ENCODE data around the gene MCC.
A peak's percentile ranks its signal among the peaks of the same experiment; 100 is the strongest.

The MCC gene

DNA sequence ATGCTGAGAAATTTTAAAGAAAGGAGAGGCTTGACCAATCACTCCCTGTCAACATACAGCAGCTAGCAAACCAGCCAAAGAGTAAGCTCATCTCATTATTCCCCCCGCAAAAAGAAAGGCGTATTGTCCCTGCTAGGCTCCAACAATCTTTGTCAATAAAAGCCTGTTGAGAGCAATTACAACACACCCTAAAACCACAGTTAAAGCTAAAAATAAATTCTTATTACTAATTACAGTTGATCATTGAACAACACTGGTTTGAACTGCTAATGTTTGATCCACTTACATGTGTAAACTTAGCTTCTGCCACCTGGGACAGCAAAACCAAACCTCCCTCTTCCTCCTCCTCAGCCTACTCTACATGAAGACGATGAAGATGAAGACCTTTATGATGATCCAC is 204.7 kb downstream of the MCC start:
- H3K27ac ChIP-seq, result no peak overlapping the region
- H3K4me3 ChIP-seq, result no peak overlapping the region

DNA sequence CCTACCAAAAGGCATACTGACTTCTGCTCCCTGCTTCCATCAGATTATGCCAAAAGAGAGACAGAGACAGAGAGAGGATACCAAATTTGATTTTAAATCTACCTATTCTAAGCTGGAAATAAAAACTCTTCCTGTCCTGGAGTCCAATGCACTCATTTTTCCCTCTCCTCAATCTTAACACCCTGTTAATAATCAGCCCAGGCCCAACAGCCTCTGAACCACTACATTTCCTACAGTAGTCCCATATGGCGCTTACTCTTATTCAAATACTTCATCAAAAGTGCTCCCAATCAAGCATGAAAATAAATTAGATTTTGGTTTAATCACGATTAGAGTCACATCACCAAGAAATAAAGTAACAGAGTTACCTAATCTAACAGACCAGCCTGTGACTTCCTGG is 205.8 kb downstream of the MCC start:
- no peak overlapping the region for H3K27ac ChIP-seq
- no peak overlapping the region for H3K4me3 ChIP-seq

GRCh38 chr5:113281194-113281593 is 207.1 kb downstream of the MCC start:
- no peak overlapping the region for H3K27ac ChIP-seq
- no peak overlapping the region for H3K4me3 ChIP-seq

- Histone ChIP-seq H3K4me3 (no peak overlapping the region), H3K27ac (peak overlapping the region in 1 of 21 experiments; percentile 2)
Observed at GRCh38 chr5:113280541-113280940, 207.7 kb downstream of the MCC start.

DNA sequence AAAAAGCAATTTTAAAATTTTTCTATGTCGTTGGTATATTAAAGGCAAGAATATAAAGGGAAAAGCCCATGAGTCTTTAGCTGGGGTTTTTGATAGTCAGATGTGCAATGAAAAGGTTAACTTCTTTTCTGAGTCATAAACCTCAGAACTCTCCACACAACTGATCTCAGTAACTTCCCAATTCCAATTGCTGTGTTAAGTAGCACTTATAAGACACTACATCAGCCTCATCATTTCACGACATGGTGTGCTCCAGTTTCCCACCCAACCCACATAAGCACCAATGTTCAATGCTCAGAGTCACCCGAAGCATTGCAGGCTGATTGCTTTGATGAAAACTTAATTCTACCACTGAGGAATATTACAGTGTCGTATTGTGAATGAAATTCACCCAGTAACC is 209.3 kb downstream of the MCC start:
- Histone ChIP-seq H3K27ac (no peak overlapping the region), H3K4me3 (no peak overlapping the region)

DNA sequence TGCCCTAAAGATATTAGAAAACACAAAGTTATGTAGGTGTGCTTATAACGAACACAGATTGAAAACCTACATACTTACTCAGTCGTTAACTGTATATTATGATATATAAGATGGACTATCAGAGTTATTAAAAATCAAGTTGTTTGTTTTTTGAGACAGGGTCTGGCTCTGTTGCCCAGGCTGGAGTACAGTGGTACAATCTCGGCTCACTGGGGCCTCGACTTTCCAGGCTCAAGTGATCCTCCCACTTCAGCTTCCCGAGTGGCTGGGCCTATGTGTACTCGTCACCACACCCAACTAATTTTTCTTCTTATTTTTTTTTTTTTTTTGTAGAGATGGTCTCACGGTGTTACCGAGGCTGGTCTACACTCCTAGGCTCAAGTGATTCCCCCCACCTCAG is 211.8 kb downstream of the MCC start:
- Histone ChIP-seq H3K27ac (no peak overlapping the region), H3K4me3 (no peak overlapping the region)

- Histone ChIP-seq H3K4me3 (no peak overlapping the region), H3K27ac (no peak overlapping the region)
Observed at GRCh38 chr5:113276001-113276400, 212.3 kb downstream of the MCC start.

DNA sequence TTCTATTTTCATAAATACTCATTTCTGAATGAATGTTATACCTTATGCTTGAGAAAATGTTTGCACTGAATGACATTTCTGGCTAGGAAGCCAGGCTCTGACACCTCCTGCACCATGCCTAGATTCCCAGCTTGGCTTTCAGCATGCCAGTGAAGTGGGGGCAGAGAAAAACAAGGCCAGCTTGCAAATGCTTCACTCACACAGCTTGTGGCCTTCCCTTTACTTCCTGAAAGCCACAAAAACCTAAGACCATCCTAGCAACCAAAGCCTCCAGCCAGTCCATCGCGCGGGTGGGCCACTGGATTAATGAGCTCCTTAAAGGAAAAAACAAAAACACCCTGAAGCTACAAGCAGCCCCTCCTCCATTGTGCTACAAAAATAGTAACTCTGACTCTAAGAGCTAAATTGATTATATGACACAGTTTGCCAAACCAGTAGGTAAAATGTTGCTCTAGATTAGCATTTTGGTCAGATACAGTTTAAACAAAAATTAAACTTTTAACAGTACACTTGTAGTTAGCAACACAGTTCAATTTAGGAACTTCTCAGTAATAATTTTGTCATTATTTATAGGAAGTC is 213.3 kb downstream of the MCC start:
- H3K27ac ChIP-seq, result no peak overlapping the region
- H3K4me3 ChIP-seq, result no peak overlapping the region

- H3K27ac ChIP-seq, result no peak overlapping the region
Observed at GRCh38 chr5:113273948-113274347, 214.3 kb downstream of the MCC start.

DNA sequence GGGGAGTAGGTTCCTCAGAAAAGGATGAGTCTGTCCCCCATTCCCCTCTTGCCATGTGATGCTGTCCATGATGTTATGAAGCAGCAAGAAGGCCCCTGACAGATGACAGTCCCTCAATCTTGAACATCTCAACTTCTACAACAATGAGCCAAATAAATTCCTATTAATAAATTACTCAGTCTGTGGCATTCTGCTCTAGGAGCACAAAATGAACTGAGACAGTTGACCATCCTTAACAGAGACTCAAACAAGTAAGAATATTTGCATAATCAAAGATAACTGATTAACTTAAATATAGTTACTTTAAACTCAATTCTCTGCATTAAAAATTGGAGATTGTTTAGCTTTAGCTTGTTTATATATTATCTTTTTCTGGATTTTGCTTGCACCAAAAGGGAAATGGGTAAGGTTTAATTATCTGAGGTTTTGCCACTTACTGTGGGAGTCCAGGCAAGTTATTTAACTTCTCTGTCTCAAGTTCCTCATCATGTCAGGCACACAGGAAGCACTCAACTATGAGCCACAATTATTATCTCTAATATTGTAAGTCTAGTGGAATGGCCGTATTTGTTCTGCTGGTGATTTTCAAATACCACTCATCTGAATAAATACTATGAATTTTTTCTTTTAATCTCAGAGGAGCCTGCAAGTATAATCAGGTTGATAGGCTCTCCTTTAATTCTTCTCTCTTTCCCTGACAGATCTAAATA is 216.4 kb downstream of the MCC start:
- H3K4me3 ChIP-seq, result no peak overlapping the region
- H3K27ac ChIP-seq, result no peak overlapping the region

More at GRCh38 chr5:113273948-113274347, 214.3 kb downstream of the MCC start:
- no peak overlapping the region for H3K4me3 ChIP-seq

DNA sequence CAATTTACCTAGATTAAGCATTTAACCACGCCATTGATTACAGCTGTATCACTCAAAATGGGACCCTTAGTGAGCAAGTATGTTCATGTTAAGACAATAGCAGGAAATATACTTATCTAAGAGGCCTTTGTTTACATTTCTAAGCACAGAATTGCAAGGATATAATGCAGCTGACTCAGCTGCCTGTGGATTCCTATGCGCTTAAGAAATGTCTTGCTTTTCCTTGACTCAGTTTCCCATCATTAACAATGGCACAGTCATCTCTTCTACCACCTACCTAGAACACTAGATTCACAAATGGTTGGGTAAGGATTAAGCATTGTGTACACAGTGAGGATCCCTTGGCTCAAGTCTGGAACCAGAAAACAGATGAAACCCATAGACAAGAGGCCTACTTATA is 217.2 kb downstream of the MCC start:
- Histone ChIP-seq H3K4me3 (no peak overlapping the region), H3K27ac (no peak overlapping the region)

DNA sequence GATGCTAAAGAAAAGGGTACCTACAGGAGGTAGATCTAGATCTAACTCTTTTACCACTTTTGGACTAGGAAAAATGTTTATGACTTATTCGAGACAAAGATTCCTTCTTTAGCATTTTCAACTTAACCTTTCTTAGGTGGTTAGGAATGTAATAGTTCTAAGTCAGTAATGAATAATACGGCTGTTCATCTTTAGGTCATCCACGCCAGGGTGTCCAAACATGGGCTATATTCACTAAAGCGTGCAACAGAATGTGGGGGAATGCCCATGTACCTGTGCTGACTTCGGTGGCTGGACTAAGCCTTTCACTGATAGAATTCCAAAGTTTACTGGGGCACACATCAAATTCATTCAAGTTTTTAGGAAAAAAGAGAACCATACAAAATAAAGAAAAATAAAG is 218.2 kb downstream of the MCC start:
- Histone ChIP-seq H3K27ac (no peak overlapping the region), H3K4me3 (no peak overlapping the region)

- H3K27ac ChIP-seq, result peak overlapping the region in 1 of 21 experiments; percentile 65
- H3K4me3 ChIP-seq, result no peak overlapping the region
Observed at GRCh38 chr5:113269023-113269997, 218.9 kb downstream of the MCC start.

GRCh38 chr5:113268232-113268631 is 220.0 kb downstream of the MCC start:
- Histone ChIP-seq H3K27ac (peak overlapping the region in 7 of 21 experiments; percentile 28 to 65 (median 51)), H3K4me3 (no peak overlapping the region)

DNA sequence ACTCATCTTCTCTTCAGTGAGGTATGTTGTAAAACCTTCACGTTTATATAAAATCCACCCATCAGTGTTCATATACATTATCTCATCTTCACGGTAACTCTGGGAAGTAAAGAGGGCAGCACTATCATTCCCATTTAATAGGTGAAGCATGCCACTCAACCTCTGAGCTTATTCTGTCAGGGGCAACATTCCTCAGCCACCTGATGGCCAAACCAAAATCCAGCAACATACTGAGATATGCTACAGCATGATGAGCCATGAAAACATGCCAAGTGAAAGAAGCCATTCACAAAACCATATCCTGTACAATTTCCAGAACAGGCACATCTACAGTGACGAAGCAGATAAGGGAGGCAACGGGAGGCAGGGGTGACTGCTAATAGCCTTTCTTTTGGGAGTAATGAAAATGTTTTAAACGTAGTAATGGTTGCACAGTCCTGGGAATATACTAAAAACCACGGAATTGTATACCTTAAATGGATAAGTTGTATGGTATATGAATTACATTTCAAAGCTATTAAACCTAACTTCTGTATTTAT is 220.8 kb downstream of the MCC start:
- no peak overlapping the region for H3K4me3 ChIP-seq
- peak overlapping the region in 17 of 21 experiments; percentile 2 to 76 (median 62) for H3K27ac ChIP-seq

DNA sequence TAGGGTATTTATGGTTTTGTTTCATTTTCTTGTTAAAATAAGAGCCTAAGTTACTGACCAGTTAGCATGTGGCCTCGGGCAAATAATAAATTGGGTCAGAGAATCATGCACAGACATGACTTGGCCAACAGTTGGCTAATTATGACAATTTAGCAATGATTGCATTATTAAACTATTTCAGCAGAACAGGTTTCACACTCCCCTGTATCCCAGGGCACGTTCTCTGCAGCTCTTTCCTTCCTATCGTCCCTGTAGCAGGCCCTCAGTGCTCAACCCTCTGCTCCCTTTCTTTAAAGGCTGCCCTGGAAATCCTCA is 221.4 kb downstream of the MCC start:
- Histone ChIP-seq H3K27ac (peak overlapping the region in 16 of 21 experiments; percentile 2 to 76 (median 62)), H3K4me3 (no peak overlapping the region)

DNA sequence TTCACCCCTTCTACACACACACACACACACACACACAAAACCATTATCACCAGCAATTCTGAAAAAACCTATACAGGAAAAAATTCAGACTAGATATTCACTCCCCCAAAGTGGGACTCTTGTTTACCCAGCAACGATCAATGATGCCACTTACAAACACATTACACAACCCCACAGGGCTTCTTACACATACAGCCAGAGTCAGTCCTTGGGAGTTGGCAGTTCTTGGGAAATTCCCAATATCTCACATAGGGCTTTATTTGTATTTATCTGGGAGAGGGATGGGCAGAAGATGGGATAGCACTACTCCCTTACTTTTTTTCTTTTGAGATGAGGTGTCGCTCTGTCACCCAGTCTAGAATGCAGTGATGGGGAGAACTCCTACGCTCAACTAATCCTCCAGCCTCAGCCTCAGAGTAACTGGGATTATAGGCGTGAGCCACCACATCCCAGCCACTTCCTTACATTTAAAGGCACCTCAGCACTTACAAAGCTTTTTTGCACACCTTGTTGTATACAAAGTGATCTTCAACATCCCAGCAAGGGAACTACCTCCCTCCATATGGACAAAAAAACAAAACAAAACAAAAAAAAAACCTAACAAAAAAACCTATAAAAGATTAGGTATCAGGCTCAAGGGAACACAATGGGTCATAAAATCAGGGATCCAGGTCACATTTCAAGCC is 221.9 kb downstream of the MCC start:
- Histone ChIP-seq H3K4me3 (no peak overlapping the region), H3K27ac (peak overlapping the region in 17 of 21 experiments; percentile 1 to 76 (median 51))

- H3K4me3 ChIP-seq, result no peak overlapping the region
- H3K27ac ChIP-seq, result peak overlapping the region in 6 of 21 experiments; percentile 14 to 38 (median 26)
Observed at GRCh38 chr5:113265190-113265589, 223.1 kb downstream of the MCC start.

GRCh38 chr5:113264046-113264445 is 224.2 kb downstream of the MCC start:
- Histone ChIP-seq H3K27ac (peak overlapping the region in 5 of 21 experiments; percentile 3 to 45 (median 26)), H3K4me3 (no peak overlapping the region)

DNA sequence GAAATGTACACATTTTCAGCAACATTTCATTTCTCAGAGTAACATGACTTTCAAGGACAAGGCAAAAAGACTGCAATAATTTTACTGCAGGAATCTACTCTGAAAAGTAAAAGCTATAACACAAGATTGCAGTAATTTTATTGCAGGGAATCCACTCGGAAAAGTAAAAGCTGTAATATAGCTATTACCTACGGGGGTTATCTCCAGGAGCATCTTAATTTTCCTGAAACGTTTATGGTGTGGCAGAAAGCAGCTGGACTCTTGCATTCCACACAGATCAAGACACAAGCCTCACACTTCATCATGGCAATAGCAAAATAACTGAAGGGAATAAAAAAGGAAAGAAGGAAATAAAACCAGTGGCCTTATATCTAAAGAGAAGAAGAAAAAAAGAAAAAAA is 224.7 kb downstream of the MCC start:
- no peak overlapping the region for H3K27ac ChIP-seq
- no peak overlapping the region for H3K4me3 ChIP-seq
